Loucy (cell line): ENCODE measurements around the gene AVPR2.

ENCODE experiments used
- H2AFZ ChIP-seq: fragments of 200-600 bp; sonication (generic); 2 replicates; pipeline ENCODE4 v1.6.0; 2016; ENCODE audit warnings: antibody characterized with exemption, mild to moderate bottlenecking, low read length, moderate library complexity
- H3F3A ChIP-seq: fragments of 200-600 bp; 2 replicates; pipeline ENCODE4 v1.6.0; 2016; ENCODE audit warnings: antibody characterized with exemption, low read depth, mild to moderate bottlenecking
- H3K27me3 ChIP-seq: fragments of 200-600 bp; sonication (generic); 2 replicates; pipeline ENCODE4 v1.6.1; 2014; ENCODE audit warnings: low read length, mild to moderate bottlenecking; ENCODE audit not compliant: insufficient read depth, poor library complexity, severe bottlenecking
- H3K36me3 ChIP-seq: fragments of 200-600 bp; sonication (generic); 2 replicates; pipeline ENCODE4 v1.6.1; 2016; ENCODE audit warnings: low read length; ENCODE audit not compliant: insufficient read depth
- H3K4me1 ChIP-seq: fragments of 200-600 bp; sonication (generic); 2 replicates; pipeline ENCODE4 v1.5.1; 2014; ENCODE audit warnings: low read length, mild to moderate bottlenecking; ENCODE audit not compliant: insufficient read depth, poor library complexity, severe bottlenecking
- H3K4me2 ChIP-seq: fragments of 200-600 bp; sonication (generic); 2 replicates; pipeline ENCODE4 v1.6.0; 2014; ENCODE audit warnings: antibody characterized with exemption, low read length, low read depth, mild to moderate bottlenecking; ENCODE audit not compliant: poor library complexity, severe bottlenecking
- H3K4me3 ChIP-seq: fragments of 200-600 bp; sonication (generic); 2 replicates; pipeline ENCODE4 v1.5.1; 2014; ENCODE audit warnings: low read length, mild to moderate bottlenecking, mixed read lengths; ENCODE audit not compliant: poor library complexity, severe bottlenecking
- H3K79me2 ChIP-seq: fragments of 200-600 bp; sonication (generic); 2 replicates; pipeline ENCODE4 v1.6.1; 2014; ENCODE audit warnings: low read length; ENCODE audit not compliant: insufficient read depth
- H3K9ac ChIP-seq: fragments of 200-600 bp; sonication (generic); 2 replicates; pipeline ENCODE4 v1.6.0; 2014; ENCODE audit warnings: mild to moderate bottlenecking, low read depth, low read length, moderate library complexity; ENCODE audit not compliant: poor library complexity, severe bottlenecking
- H3K9me2 ChIP-seq: fragments of 200-600 bp; sonication (generic); replicated peaks from 2 replicates; pipeline ENCODE4 v1.6.1; 2016; ENCODE audit warnings: low read depth, low read length, mixed read lengths
- H3K9me3 ChIP-seq: fragments of 200-600 bp; sonication (generic); 2 replicates; pipeline ENCODE4 v1.6.1; 2014; ENCODE audit warnings: mild to moderate bottlenecking, antibody characterized with exemption, low read length, low read depth; ENCODE audit not compliant: insufficient read depth
- H4K20me1 ChIP-seq: fragments of 200-600 bp; sonication (generic); 2 replicates; pipeline ENCODE4 v1.6.0; 2014; ENCODE audit warnings: antibody characterized with exemption, low read length, mild to moderate bottlenecking; ENCODE audit not compliant: insufficient read depth, poor library complexity, severe bottlenecking
- EZH2phosphoT487 ChIP-seq: fragments of 200-600 bp; IDR thresholded peaks from 2 replicates; pipeline ENCODE4 v1.6.1; 2018; ENCODE audit warnings: antibody characterized with exemption, mild to moderate bottlenecking, moderate library complexity, borderline replicate concordance
- TF ChIP-seq, protein P1 (sequence below): fragments of 200-600 bp; sonication (generic); conservative IDR thresholded peaks from 2 replicates; pipeline ENCODE4 v1.5.1; 2014; ENCODE audit warnings: mild to moderate bottlenecking, antibody characterized with exemption, low read length

The AVPR2 gene

DNA sequence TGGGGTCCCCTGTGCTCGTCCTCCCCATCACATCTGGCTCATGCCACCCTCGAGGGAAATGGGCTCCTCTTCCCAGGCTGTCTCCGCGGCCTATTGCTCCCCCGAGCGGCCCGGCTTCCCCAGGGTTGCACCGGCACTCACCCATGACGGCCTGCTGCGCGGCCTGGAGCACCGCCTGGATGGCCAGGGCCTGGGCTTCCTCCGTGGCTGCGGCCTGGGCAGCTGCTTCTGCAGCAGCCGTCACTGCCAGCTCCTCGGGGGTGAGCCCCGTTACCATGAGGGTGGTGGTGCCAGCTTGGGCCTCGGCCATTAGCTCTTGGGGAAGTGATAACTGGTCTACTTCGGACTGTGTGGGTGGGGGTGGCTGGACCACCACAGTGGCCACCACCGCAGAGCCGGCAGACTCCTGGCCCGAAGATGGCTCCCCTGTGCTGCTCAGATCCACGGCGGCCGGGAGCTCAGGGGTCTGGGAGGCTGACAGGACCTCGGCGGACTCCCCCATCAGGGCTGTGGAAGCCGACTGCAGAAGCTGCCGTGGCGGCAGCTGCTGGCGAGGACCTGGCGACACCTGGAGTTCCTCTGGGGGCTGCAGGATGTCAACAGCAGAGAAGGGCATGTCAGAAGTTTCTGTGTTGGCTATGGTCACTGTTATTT, 48.0 kb downstream of the AVPR2 start:
- Histone ChIP-seq H4K20me1 (peaks cover 5% of the 10 kb centered on the region), H3K9me2 (no peaks in the 10 kb centered on the region), H3K36me3 (peaks cover 92% of the 10 kb centered on the region; the same call in 1 of the 2 replicates), H3F3A (no peaks in the 10 kb centered on the region), H3K9ac (no peak overlapping the region), H3K27me3 (no peaks in the 10 kb centered on the region), H3K4me3 (no peak overlapping the region), H3K79me2 (no peaks in the 10 kb centered on the region), H3K4me1 (no peaks in the 10 kb centered on the region), H3K9me3 (no peaks in the 10 kb centered on the region), H2AFZ (no peak overlapping the region), H3K4me2 (no peak overlapping the region)
- TF ChIP-seq, protein P1, sequence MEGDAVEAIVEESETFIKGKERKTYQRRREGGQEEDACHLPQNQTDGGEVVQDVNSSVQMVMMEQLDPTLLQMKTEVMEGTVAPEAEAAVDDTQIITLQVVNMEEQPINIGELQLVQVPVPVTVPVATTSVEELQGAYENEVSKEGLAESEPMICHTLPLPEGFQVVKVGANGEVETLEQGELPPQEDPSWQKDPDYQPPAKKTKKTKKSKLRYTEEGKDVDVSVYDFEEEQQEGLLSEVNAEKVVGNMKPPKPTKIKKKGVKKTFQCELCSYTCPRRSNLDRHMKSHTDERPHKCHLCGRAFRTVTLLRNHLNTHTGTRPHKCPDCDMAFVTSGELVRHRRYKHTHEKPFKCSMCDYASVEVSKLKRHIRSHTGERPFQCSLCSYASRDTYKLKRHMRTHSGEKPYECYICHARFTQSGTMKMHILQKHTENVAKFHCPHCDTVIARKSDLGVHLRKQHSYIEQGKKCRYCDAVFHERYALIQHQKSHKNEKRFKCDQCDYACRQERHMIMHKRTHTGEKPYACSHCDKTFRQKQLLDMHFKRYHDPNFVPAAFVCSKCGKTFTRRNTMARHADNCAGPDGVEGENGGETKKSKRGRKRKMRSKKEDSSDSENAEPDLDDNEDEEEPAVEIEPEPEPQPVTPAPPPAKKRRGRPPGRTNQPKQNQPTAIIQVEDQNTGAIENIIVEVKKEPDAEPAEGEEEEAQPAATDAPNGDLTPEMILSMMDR, result no peak
- TF ChIP-seq EZH2phosphoT487, result no peak

DNA sequence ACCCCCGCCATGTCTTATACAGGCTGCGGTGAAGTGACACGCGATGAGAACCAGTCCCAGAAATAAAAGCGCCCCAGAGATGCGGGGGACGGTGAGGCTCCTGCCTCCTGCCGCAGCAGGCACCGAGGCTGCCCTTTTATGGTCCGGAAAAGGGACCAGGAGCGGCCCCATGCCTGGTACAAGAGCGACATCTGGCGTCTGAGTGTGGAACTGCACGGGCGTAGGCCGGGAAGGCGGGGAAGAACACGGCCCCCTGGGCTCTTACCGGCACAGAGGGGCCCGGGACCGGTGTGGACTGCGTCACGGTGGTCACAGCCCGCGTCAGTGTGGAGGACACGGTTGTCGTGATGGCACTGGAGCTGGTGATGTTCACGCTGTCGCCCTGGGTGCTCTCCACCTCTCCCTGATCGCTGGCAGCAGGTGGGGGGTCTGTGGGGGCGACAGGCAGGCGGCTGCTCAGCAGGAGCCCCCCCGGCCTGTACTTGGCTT, 48.9 kb downstream of the AVPR2 start:
- Histone ChIP-seq H3K9me2 (no peaks in the 10 kb centered on the region), H3K27me3 (no peaks in the 10 kb centered on the region), H3K4me3 (no peak overlapping the region), H2AFZ (no peak overlapping the region), H3K36me3 (peaks cover 97% of the 10 kb centered on the region; the same call in 1 of the 2 replicates), H3K9me3 (no peaks in the 10 kb centered on the region), H3K4me2 (no peak overlapping the region), H3F3A (no peaks in the 10 kb centered on the region), H3K9ac (no peak overlapping the region), H4K20me1 (peaks cover 5% of the 10 kb centered on the region), H3K79me2 (no peaks in the 10 kb centered on the region), H3K4me1 (no peaks in the 10 kb centered on the region)
- TF ChIP-seq, protein P1, result peak; percentile 69
- TF ChIP-seq EZH2phosphoT487, result no peak

DNA sequence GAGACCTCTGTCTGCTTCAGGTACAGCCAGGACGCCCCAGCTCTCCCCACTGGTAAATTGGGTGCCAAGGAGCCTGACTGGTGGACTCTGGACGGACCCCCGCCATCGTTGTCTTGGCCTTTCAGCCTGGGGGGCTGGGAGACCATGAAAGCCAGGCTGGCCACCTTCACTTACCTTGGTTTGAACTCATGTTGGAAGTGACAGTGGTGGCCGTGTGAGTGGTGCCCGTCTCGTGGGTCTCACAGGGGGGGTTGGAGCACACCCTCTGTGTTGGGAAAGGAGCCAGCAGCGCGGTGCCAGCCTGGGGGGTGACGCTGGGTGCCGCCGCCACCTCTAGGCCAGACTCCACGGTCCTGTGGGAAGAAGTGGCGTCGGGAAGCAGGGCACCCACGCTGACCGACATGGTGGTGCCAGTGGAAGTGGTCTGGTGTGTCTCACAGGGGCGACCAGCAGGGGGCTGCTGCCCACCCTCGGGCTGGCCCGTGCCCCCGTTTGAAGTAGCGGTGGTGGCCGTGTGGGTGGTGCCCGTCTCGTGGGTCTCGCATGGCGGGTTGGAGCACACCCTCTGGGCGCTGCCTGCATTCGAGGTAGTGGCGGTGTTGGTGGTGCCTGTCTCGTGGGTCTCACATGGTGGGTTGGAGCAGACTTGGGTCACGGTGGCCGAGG, 49.6 kb downstream of the AVPR2 start:
- Histone ChIP-seq H3K4me3 (no peak overlapping the region), H2AFZ (no peak overlapping the region), H3K4me2 (no peak overlapping the region), H3K79me2 (no peaks in the 10 kb centered on the region), H3K9me3 (no peaks in the 10 kb centered on the region), H3F3A (no peaks in the 10 kb centered on the region), H3K9ac (no peak overlapping the region), H3K4me1 (no peaks in the 10 kb centered on the region), H3K27me3 (no peaks in the 10 kb centered on the region), H3K36me3 (peaks cover 97% of the 10 kb centered on the region; the same call in 1 of the 2 replicates), H4K20me1 (peaks cover 5% of the 10 kb centered on the region), H3K9me2 (no peaks in the 10 kb centered on the region)
- TF ChIP-seq, protein P1, result no peak; the same call in 1 of the 2 replicates
- TF ChIP-seq EZH2phosphoT487, result no peak
